ENCODE results near the gene FOXD3. TPM values are rescaled to one million over a fixed set of nuclear protein-coding genes. Genes with fewer than 3 reads are reported as not detected.

The FOXD3 gene
- under 1 TPM in 8 of 9 donors, not detected in 1; 0.12 to 0.81 (median 0.34) TPM for total RNA-seq
- polyA plus RNA-seq, result under 1 TPM; 0.03 to 0.19 TPM
- long read RNA-seq, donor 1, result 0 reads
- long read RNA-seq, donor 2, result 0 reads
- long read RNA-seq, donor 3, result 0 reads

GRCh38 chr1:63322114-63322943, at the start of gene FOXD3:
Gene FOXD3, plus strand, starts transcription at chr1:63322567. Its CDS starts 492 bp downstream, at chr1:63323059.
- Histone ChIP-seq H3K36me3 (no peaks in the 10 kb centered on the region), H3K9me3 (no peaks in the 10 kb centered on the region), H3K4me3 (peak within 1 kb of the TSS; percentile 32 to 67 (median 50)), H3K27me3 (peaks cover 83 to 100% (median 98%) of the 10 kb centered on the region in 9 donors), H3K27ac (peak within 1 kb of the TSS in 1 of 12 donors; percentile 55), H3K4me1 (peaks cover 0 to 62% (median 13%) of the 10 kb centered on the region in 12 donors)
- WGBS, 4 donors, result 1 to 4% (median 2%) methylated on average over 35 to 85 of the region's 85 CpGs
- intact Hi-C loops (cut with DNase I), result no loop called here
- DNase-seq (peak in 2 of 5 donors; percentile 54 to 61), ATAC-seq (peak in 3 of 4 donors; percentile 39 to 61 (median 48))
- no peak for TF ChIP-seq POLR2A (IDR thresholded peaks at IDR 0.05)

GRCh38 chr1:63272811-63273210, 49.6 kb upstream of the FOXD3 start:
- ATAC-seq (no peak), DNase-seq (no peak)
- Histone ChIP-seq H3K27me3 (peaks cover 0 to 60% (median 19%) of the 10 kb centered on the region in 9 donors), H3K4me3 (no peak overlapping the region), H3K9me3 (no peaks in the 10 kb centered on the region), H3K4me1 (no peaks in the 10 kb centered on the region), H3K27ac (no peak overlapping the region), H3K36me3 (no peaks in the 10 kb centered on the region)
- TF ChIP-seq CTCF (IDR thresholded peaks at IDR 0.05), result no peak
- no peak for TF ChIP-seq POLR2A (IDR thresholded peaks at IDR 0.05)
- intact Hi-C loops (cut with DNase I), result no loop called here
- 82 to 95% (median 88%) methylated on average over 2 of the region's 2 CpGs for WGBS, 4 donors

GRCh38 chr1:63274371-63274770, 48.0 kb upstream of the FOXD3 start:
- no peak overlapping the region for H3K4me3 ChIP-seq
- intact Hi-C loops (cut with DNase I), result no loop called here
- no peaks in the 10 kb centered on the region for H3K9me3 ChIP-seq
- no peaks in the 10 kb centered on the region for H3K36me3 ChIP-seq
- no peak for ATAC-seq
- no peak overlapping the region for H3K27ac ChIP-seq
- TF ChIP-seq POLR2A (IDR thresholded peaks at IDR 0.05), result no peak
- no peak for TF ChIP-seq CTCF (IDR thresholded peaks at IDR 0.05)
- H3K4me1 ChIP-seq, result no peaks in the 10 kb centered on the region
- no peak for DNase-seq
- H3K27me3 ChIP-seq, result peaks cover 0 to 61% (median 18%) of the 10 kb centered on the region in 9 donors

GRCh38 chr1:63274979-63275378, 47.4 kb upstream of the FOXD3 start:
- TF ChIP-seq CTCF (IDR thresholded peaks at IDR 0.05) (no peak), POLR2A (IDR thresholded peaks at IDR 0.05) (no peak)
- H3K27me3 ChIP-seq, result peaks cover 0 to 61% (median 16%) of the 10 kb centered on the region in 9 donors
- DNase-seq (no peak), ATAC-seq (no peak)
- H3K27ac ChIP-seq, result no peak overlapping the region
- intact Hi-C loops (cut with DNase I), result no loop called here
- H3K9me3 ChIP-seq, result no peaks in the 10 kb centered on the region
- no peaks in the 10 kb centered on the region for H3K4me1 ChIP-seq
- H3K4me3 ChIP-seq, result no peak overlapping the region
- 61 to 76% (median 72%) methylated on average over 2 of the region's 2 CpGs for WGBS, 4 donors
- no peaks in the 10 kb centered on the region for H3K36me3 ChIP-seq
